ENCODE data around the gene ERC2.
"Not testable (repeated sequence)": the region's sequence is repeated elsewhere in the genome, so short reads cannot be mapped to it uniquely, and the experiment has no call there.

Gene ERC2

GRCh38 chr3:55527361-55527760 lies 940.9 kb downstream of the ERC2 start:
- no peak for DNase-seq

- no peak for DNase-seq
Observed at GRCh38 chr3:55526332-55527030, 941.8 kb downstream of the ERC2 start.

GRCh38 chr3:55525436-55525835 lies 942.8 kb downstream of the ERC2 start:
- DNase-seq, result no peak

GRCh38 chr3:55524565-55525244 lies 943.6 kb downstream of the ERC2 start:
- DNase-seq, result no peak

GRCh38 chr3:55523471-55523870 lies 944.8 kb downstream of the ERC2 start:
- DNase-seq, result no peak

- no peak for DNase-seq
Observed at GRCh38 chr3:55521738-55522421, 946.4 kb downstream of the ERC2 start.

- DNase-seq, result no peak
Observed at GRCh38 chr3:55521064-55521737, 947.1 kb downstream of the ERC2 start.

GRCh38 chr3:55519019-55519418 lies 949.2 kb downstream of the ERC2 start:
- no peak for DNase-seq

- DNase-seq, result no peak
Observed at GRCh38 chr3:55518451-55518850, 949.8 kb downstream of the ERC2 start.

- DNase-seq, result no peak
Observed at GRCh38 chr3:55516392-55517030, 951.8 kb downstream of the ERC2 start.

GRCh38 chr3:55515550-55516246 lies 952.6 kb downstream of the ERC2 start:
- no peak for DNase-seq

- DNase-seq, result no peak
Observed at GRCh38 chr3:55514962-55515361, 953.3 kb downstream of the ERC2 start.

- DNase-seq, result no peak
Observed at GRCh38 chr3:55512571-55513343, 955.5 kb downstream of the ERC2 start.

GRCh38 chr3:55511895-55512570 lies 956.2 kb downstream of the ERC2 start:
- no peak for DNase-seq

GRCh38 chr3:55508335-55508734 lies 959.9 kb downstream of the ERC2 start:
- DNase-seq, result no peak

GRCh38 chr3:55507808-55508207 lies 960.5 kb downstream of the ERC2 start:
- no peak for DNase-seq

- DNase-seq, result no peak
Observed at GRCh38 chr3:55505776-55506175, 962.5 kb downstream of the ERC2 start.

- not testable (repeated sequence) for DNase-seq
Observed at GRCh38 chr3:55505102-55505501, 963.2 kb downstream of the ERC2 start.

- no peak for DNase-seq
Observed at GRCh38 chr3:55501905-55502304, 966.4 kb downstream of the ERC2 start.

GRCh38 chr3:55500555-55501330 lies 967.5 kb downstream of the ERC2 start:
- DNase-seq, result no peak
